ENCODE data around the gene BBS1.
"Not testable (repeated sequence)": the region's sequence is repeated elsewhere in the genome, so short reads cannot be mapped to it uniquely, and the experiment has no call there.

Gene BBS1

DNA sequence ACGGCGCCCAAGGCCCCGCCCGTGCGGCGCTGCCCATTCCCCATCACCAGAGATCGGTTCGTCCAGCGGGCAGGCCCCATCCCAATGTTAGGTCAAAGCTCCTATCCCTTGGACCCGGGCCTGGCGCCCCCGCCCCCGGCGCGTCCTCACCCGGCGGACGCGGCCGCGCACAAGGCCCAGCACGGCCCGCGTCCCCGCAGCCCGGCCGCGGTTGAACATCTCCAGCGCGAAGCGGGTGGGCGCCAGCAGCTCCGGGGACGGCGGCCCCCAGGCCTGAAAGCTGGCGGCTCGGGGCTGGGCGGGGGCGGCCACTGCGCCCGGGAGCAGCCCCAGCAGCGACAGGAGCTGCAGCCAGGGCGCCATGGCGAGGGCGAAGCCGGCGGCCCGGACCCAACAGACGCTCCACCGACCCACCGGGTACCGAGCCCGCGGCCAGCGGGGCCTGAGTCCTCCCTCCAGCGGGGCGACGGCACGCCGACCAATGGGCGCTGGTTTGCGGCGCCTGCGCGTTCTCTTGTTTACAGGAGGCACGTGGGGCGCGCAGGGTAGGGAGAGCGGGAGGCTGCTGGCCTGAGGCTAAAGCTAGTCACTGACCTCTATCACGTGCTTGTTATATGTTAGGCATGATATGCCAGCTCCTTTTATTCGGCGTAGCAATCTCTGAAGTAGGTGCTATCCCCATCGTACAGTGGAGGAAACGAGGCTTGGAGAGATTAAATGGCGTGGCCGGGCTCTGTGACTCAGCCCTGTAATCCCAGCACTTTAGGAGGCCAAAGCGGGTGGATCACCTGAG, 57.9 kb downstream of the BBS1 start, which contains the start of gene CTSF:
Gene CTSF, minus strand, starts transcription at position 483 of the 793 bp plus-strand sequence. Its CDS starts 120 bp downstream, at position 363.
- Histone ChIP-seq H3K36me3 (ENCODE audit: insufficient read depth, low read depth, low read length) (peaks cover 2% of the 10 kb centered on the region; the same call in 1 of the 2 replicates), H3K27ac (ENCODE audit: low read length) (no peak within 1 kb of the TSS), H3K4me3 (ENCODE audit: low read length) (no peak within 1 kb of the TSS), H3K27me3 (ENCODE audit: insufficient read depth, low read length) (no peaks in the 10 kb centered on the region), H3K9ac (ENCODE audit: low read depth, low read length) (0 out of 2 replicates have a peak within 1 kb of the TSS, but pooled peaks have one; percentile 19), H3K4me1 (ENCODE audit: insufficient read depth, low read length) (peaks cover 16% of the 10 kb centered on the region), H3K9me3 (ENCODE audit: insufficient read depth, low read depth, low read length) (no peaks in the 10 kb centered on the region)

- H3K4me3 ChIP-seq (ENCODE audit: low read length) = no peak overlapping the region
- H3K9me3 ChIP-seq (ENCODE audit: insufficient read depth, low read depth, low read length) = peaks cover 4% of the 10 kb centered on the region
- H3K9ac ChIP-seq (ENCODE audit: low read depth, low read length) = 0 out of 2 replicates have a peak overlapping the region, but pooled peaks have one; percentile 19
- H3K27ac ChIP-seq (ENCODE audit: low read length) = no peak overlapping the region
- no peaks in the 10 kb centered on the region for H3K36me3 ChIP-seq (ENCODE audit: insufficient read depth, low read depth, low read length)
- no peaks in the 10 kb centered on the region for H3K27me3 ChIP-seq (ENCODE audit: insufficient read depth, low read length)
- peaks cover 16% of the 10 kb centered on the region for H3K4me1 ChIP-seq (ENCODE audit: insufficient read depth, low read length)
These were observed 58.6 kb downstream of the BBS1 start for GRCh38 chr11:66569076-66569475.

- peaks cover 16% of the 10 kb centered on the region for H3K4me1 ChIP-seq (ENCODE audit: insufficient read depth, low read length)
- H3K36me3 ChIP-seq (ENCODE audit: insufficient read depth, low read depth, low read length) = no peaks in the 10 kb centered on the region
- H3K27me3 ChIP-seq (ENCODE audit: insufficient read depth, low read length) = no peaks in the 10 kb centered on the region
- peak overlapping the region; percentile 37; the same call in 1 of the 2 replicates for H3K4me3 ChIP-seq (ENCODE audit: low read length)
- peaks cover 5% of the 10 kb centered on the region for H3K9me3 ChIP-seq (ENCODE audit: insufficient read depth, low read depth, low read length)
- H3K9ac ChIP-seq (ENCODE audit: low read depth, low read length) = peak overlapping the region; percentile 73
- H3K27ac ChIP-seq (ENCODE audit: low read length) = peak overlapping the region; percentile 94
These were observed 59.8 kb downstream of the BBS1 start for GRCh38 chr11:66570079-66570849.

GRCh38 chr11:66570850-66571180, 60.4 kb downstream of the BBS1 start:
- H3K27me3 ChIP-seq (ENCODE audit: insufficient read depth, low read length) = no peaks in the 10 kb centered on the region
- H3K27ac ChIP-seq (ENCODE audit: low read length) = peak overlapping the region; percentile 94
- H3K36me3 ChIP-seq (ENCODE audit: insufficient read depth, low read depth, low read length) = no peaks in the 10 kb centered on the region
- peaks cover 16% of the 10 kb centered on the region for H3K4me1 ChIP-seq (ENCODE audit: insufficient read depth, low read length)
- H3K9me3 ChIP-seq (ENCODE audit: insufficient read depth, low read depth, low read length) = peaks cover 5% of the 10 kb centered on the region
- H3K9ac ChIP-seq (ENCODE audit: low read depth, low read length) = peak overlapping the region; percentile 73; the same call in 1 of the 2 replicates
- 0 out of 2 replicates have a peak overlapping the region, but pooled peaks have one; percentile 37 for H3K4me3 ChIP-seq (ENCODE audit: low read length)

GRCh38 chr11:66579017-66579606, 68.7 kb downstream of the BBS1 start:
- no peak overlapping the region for H3K27ac ChIP-seq (ENCODE audit: low read length)
- H3K4me3 ChIP-seq (ENCODE audit: low read length) = no peak overlapping the region
- peaks cover 14% of the 10 kb centered on the region for H3K9me3 ChIP-seq (ENCODE audit: insufficient read depth, low read depth, low read length)
- H3K9ac ChIP-seq (ENCODE audit: low read depth, low read length) = no peak overlapping the region
- H3K27me3 ChIP-seq (ENCODE audit: insufficient read depth, low read length) = peaks cover 6% of the 10 kb centered on the region
- no peaks in the 10 kb centered on the region; the same call in 1 of the 2 replicates for H3K4me1 ChIP-seq (ENCODE audit: insufficient read depth, low read length)
- no peaks in the 10 kb centered on the region for H3K36me3 ChIP-seq (ENCODE audit: insufficient read depth, low read depth, low read length)

DNA sequence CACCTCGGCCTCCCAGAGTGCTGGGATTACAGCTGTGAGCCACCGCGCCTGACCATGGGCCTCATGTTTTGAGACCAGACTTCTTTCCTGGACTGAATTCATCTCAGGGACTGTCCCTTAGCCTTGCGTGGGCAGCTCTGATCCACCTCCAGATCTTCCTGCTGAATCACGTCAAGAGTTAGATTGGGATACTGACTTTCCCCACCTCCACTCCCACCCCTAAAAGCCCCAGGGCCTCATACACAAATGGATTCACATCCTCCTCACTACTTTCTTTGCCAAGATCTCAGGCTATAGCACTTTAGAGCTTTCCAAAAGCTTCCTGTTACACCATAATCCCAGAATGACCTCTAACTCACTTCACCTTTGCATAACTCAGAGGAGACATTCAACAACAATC, 70.4 kb downstream of the BBS1 start:
- H3K4me3 ChIP-seq (ENCODE audit: low read length) = no peak overlapping the region
- H3K9me3 ChIP-seq (ENCODE audit: insufficient read depth, low read depth, low read length) = peaks cover 14% of the 10 kb centered on the region
- no peak overlapping the region for H3K9ac ChIP-seq (ENCODE audit: low read depth, low read length)
- H3K4me1 ChIP-seq (ENCODE audit: insufficient read depth, low read length) = no peaks in the 10 kb centered on the region; the same call in 1 of the 2 replicates
- no peaks in the 10 kb centered on the region for H3K36me3 ChIP-seq (ENCODE audit: insufficient read depth, low read depth, low read length)
- no peak overlapping the region for H3K27ac ChIP-seq (ENCODE audit: low read length)
- peaks cover 6% of the 10 kb centered on the region for H3K27me3 ChIP-seq (ENCODE audit: insufficient read depth, low read length)

GRCh38 chr11:66581261-66581660, 70.8 kb downstream of the BBS1 start:
- Histone ChIP-seq H3K27ac (ENCODE audit: low read length) (no peak overlapping the region), H3K27me3 (ENCODE audit: insufficient read depth, low read length) (peaks cover 6% of the 10 kb centered on the region), H3K4me3 (ENCODE audit: low read length) (no peak overlapping the region), H3K36me3 (ENCODE audit: insufficient read depth, low read depth, low read length) (no peaks in the 10 kb centered on the region), H3K4me1 (ENCODE audit: insufficient read depth, low read length) (no peaks in the 10 kb centered on the region; the same call in 1 of the 2 replicates), H3K9me3 (ENCODE audit: insufficient read depth, low read depth, low read length) (peaks cover 14% of the 10 kb centered on the region), H3K9ac (ENCODE audit: low read depth, low read length) (no peak overlapping the region)

DNA sequence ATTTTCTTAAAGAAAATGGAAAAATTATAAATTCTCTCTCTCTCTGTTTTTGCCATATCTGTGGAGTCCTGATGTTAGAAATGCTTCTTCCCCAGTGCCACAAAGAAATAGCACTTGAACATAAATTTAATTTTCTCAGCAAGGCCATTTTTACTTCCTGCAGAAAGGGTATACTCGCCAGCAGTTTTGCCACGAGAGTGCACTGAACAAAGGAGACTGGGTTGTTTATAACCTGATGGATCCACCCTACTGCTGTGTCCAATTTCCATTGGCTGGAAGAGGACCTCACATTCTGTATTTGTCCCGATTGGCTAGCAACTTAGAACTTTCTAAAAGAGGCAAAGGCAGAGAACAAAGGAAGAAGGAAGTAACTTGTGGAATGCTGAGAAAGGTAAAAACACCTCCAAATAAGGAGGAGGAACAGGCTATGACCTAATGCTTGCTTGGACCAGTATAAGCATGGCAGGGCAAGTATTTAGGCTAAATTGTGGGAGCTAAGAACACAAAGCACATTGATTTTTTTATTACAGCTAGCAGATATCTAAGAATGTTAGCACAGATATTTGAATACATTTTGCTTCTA, 72.2 kb downstream of the BBS1 start:
- H3K27ac ChIP-seq (ENCODE audit: low read length); H3K36me3 ChIP-seq (ENCODE audit: insufficient read depth, low read depth, low read length); H3K4me1 ChIP-seq (ENCODE audit: insufficient read depth, low read length); H3K9ac ChIP-seq (ENCODE audit: low read depth, low read length); H3K27me3 ChIP-seq (ENCODE audit: insufficient read depth, low read length); H3K4me3 ChIP-seq (ENCODE audit: low read length): not testable (repeated sequence)
- peaks cover 14% of the 10 kb centered on the region for H3K9me3 ChIP-seq (ENCODE audit: insufficient read depth, low read depth, low read length)
